GM21576 (cell line): Measurements from ENCODE around the gene TPTE.
"Not testable (repeated sequence)": the region's sequence is repeated elsewhere in the genome, so short reads cannot be mapped to it uniquely, and the experiment has no call there.

Source experiments
- ATAC-seq: cut with Tn5 transposase; IDR thresholded peaks from one replicate; pipeline ENCODE4 v1.9.1; 2021; ENCODE audit warnings: mild to moderate bottlenecking, moderate library complexity; ENCODE audit not compliant: unreplicated experiment

The TPTE gene

GRCh38 chr21:10521091-10521598 is at the start of gene TPTE:
Gene TPTE, plus strand, starts transcription at chr21:10521583. Its CDS starts 17,141 bp downstream, at chr21:10538724.
- no peak for ATAC-seq

DNA sequence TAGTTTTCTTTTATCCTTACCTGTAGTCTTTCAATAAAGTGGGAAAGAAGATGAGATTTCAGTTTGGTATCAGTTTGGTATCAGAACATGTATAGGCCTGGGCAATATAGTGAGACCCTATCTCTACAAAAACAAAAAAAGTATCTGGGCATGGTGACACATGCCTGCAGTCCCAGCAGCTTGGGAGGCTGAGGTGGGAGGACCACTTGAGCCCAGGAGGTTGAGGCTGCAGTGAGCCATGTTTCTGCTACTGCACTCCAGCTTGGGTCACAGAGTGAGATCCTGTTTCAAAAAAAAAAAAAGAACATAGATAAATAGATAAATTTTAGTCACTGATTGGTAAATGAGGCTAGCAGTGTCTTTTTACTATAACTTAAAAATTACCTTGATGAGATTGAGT is 49.4 kb upstream of the TPTE start:
- ATAC-seq: not testable (repeated sequence)

DNA sequence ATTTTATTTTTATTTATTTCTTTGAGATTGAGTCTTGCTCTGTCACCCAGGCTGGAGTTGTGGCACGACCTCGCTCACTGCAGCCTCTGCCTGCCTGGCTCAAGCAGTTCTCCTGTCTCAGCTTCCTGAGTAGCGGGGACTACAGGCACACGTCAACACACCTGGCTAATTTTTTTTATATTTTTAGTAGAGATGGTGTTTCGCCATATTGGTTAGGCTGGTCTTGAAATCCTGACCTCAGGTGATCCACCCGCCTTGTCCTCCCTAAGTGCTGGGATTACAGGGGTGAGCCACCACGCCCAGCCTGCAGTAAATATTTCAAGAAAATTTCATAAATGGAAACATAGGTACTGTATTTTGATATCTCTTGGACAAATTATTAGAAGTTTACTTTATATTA is 43.6 kb upstream of the TPTE start:
- not testable (repeated sequence) for ATAC-seq

DNA sequence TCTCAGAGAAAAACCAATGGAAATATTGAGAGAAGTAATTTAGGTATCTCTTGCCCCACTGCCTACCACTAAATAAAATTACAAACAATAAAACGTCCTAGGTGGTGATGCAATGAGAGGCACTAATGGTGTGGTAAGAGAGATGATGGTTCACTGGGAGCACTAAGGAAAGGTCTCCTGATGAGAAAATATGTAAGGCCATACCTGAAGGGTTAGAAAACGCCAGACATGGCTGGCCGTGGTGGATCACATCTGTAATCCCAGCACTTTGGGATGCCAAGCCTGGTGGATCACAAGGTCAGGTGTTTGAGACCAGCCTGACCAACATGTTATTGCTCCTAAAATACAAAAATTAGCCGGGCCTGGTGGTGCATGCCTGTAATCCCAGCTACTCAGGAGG is 41.5 kb upstream of the TPTE start:
- not testable (repeated sequence) for ATAC-seq

- ATAC-seq: not testable (repeated sequence)
These were observed 36.5 kb upstream of the TPTE start for GRCh38 chr21:10484864-10485263.

DNA sequence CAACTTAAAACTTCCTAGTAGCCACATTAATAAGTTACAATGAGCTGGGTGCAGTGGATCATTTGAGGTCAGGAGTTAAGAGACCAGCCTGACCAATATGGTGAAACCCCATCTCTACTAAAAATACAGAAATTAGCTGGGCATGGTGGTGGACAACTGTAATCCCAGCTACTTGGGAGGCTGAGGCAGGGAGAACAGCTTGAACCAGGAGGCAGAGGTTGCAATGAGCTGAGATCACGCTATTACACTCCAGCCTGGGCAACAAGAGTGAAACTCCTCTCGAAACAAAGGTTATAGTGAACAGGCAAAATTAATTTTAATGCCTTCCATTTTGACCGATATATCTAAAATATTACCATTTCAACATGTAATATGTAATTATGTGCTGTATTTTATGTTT is 30.9 kb upstream of the TPTE start:
- not testable (repeated sequence) for ATAC-seq

DNA sequence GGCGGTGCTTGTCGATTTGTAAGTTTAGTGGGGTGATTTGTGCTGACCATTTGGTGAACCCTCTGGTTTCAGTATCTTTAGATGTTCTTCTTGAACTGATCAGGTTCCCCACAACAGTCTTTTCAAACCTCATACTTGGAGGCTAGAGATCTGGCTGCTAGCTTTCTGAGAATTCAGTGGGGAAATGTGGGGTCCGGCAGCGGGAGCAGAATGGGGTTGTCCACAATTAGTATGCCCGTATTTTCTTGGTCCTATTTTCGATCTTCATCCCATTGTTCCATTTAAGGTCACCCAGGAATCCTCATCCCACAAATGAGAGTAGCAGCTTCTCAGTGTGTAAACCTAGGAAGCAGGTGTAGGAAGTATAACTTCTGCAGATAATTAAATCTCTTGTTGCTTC is 10.3 kb upstream of the TPTE start:
- no peak for ATAC-seq

- ATAC-seq: not testable (repeated sequence)
These were observed 4.5 kb upstream of the TPTE start for GRCh38 chr21:10516889-10517288.

GRCh38 chr21:10517904-10518303 is 3.5 kb upstream of the TPTE start:
- not testable (repeated sequence) for ATAC-seq

DNA sequence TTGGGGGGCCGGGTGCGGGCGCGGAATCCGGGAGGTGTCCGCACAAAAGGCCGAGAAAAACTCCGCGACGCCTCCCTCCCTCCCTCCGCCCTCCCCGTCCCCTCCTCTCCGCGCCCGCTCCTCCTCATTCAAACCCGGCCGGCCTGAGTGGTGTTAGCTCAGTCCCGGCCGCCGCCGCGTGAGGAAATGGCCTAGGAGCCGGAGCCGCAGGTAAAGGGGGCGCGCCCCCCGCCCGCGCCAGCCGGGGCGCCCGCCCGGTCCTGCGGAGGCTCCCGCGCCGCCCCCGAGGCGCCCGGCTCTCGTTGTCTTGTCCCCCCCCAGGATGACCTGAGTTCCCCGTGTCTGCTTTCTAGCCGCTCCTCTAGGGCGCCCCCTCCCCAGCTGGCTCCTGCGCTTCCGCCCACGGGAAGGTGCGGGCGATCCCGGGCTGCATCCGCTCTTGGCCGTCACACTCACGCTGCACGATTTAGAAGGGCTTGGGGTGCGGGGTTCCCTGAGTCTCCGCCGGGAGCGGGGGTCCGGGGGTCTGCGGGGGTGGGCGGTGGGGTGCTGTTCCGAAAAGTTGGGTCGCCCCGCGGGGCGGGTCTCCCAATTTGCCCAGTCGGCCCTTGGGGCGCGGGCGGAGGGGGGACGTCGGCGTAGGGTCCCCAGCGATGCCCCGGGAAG is 585 bp downstream of the TPTE start:
- not testable (repeated sequence) for ATAC-seq

GRCh38 chr21:10539956-10540355 is 18.6 kb downstream of the TPTE start:
- no peak for ATAC-seq

GRCh38 chr21:10544376-10544775 is 23.0 kb downstream of the TPTE start:
- ATAC-seq: not testable (repeated sequence)

- ATAC-seq: not testable (repeated sequence)
These were observed 26.5 kb downstream of the TPTE start for GRCh38 chr21:10547868-10548267.

DNA sequence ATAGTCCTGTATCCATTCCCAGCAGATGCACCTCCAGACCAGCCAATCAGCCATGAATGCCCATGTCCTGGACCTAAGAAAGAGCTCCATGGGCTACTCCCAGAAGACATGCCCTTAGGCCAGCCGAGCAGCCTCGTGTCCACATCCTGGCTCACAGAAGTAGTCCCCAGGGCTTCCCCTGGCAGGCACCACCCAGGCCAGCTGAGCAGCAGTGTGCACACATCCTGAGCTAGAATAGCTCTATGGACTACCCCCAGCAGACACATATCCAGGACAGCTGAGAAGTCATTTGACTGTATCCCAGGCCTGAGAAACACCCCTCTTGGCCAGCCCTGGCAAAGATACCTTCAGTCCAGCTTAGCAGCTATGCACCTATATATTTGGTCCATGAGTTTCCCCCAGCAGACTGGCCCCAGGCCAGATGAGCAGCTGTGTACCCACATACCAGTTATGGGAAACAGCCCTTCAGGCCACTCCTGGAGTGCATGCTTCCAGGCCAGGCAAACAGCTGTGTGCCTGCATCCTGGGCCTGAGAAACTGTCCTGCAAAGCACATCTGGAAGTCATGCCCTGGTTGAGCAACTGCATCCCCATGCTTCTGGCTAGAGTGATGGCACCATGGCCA is 27.1 kb downstream of the TPTE start:
- not testable (repeated sequence) for ATAC-seq

DNA sequence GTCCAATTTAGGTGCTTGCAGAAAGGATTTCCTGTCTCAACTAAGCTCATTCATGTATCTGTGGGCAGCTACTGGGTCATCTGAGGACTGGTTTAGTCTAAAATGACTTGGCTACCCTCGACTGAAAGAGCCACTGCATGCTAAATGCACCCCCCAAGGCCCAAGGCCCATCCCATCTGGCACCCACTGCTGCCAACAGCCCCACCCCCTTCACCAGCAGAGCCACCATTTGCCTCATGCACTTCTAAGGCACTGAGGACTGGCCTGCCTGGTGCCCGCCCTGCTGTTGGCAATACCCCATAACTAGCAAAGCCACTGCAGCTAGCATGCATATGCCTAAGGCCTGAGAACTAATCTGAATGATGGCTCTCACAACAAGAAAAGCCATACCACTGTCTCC is 49.4 kb downstream of the TPTE start:
- ATAC-seq: not testable (repeated sequence)

DNA sequence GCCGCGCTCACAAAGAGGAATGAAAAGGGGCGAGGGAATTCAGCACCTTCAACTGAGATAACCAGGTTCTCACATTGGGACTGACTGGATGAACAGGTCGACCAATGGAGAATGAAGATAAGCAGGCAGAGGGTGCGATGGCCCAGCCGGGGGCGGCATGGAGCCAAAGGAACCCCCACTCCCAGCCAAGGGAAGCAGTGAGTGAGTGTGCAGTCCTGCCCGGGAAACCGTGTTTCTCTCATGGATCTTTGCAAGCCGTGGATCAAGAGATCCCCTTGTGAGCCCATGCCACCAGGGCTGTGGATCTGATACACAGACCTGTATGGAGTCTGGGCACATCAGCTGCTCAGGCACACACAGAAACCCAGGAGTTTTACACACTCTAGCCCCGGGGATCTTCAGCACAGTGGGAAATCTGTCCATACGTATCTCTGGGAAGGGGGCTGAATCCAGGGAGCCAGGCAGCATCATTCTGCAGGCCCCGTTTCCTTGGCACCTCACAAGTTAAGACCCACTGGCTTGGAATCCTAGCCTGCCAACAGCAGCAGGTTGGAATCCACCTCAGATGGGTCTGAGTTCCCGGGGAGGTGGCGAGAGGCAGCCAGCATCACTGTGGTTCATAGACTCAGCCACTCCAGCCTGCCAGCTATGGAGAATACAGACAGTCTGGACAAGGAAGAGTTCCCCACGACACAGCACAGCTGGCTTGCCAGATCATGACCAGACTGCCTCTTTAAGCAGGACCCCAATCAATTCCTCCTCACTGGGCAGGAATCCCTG is 53.3 kb downstream of the TPTE start:
- ATAC-seq: not testable (repeated sequence)

DNA sequence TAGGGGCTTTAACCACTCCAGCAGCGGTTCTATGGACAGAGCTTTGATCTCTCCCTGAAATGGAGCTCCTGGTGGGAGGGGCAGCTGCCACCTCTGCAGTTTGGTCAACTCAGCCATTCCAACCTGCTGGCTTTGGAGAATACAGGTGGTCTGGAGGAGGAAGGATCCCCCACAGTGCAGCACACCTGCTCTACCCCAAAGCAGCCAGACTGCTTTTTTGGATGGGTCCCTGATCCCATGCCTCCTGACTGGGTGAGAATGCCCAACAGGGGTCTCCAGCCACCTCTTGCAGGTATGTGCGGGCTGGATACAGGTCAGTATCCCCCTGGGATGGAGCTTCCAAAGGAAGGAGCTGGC is 53.9 kb downstream of the TPTE start:
- no peak for ATAC-seq

DNA sequence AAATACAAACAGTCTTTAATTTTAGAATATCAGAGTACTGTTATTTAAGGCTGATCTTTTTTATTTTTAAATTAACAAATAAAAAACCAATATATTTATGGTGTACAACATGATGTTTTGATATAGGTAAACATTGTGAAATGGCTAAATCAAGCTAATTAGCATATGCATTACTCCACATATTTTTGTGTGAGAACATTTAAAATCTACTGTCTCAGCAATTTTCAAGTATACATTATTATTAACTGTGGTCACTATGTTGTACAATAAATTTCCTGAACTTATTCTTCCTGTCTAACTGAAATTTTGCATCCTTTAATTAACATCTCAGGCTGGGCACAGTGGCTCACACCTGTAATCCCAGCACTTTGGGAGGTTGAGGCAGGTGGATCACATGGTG is 57.5 kb downstream of the TPTE start:
- ATAC-seq: not testable (repeated sequence)

DNA sequence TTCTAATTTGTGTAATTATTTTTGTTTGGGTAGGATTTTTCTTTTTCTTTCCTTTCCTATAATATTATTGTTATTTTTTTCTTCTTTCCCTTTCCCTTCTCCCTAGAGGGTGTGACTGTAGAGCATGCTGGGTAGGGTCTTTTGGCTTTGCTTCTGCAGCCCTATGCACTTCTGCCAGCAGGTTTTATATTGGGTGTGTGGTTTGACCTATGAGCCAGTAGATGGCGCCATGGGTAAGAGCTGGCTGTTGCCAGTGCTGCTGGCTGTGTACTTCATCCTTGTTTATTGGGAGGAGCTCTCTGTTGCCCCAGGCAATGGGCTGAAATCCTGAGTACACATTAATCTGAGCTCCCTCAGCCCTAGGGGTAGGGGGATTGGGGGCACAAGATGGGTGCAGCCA is 67.7 kb downstream of the TPTE start:
- ATAC-seq: not testable (repeated sequence)

DNA sequence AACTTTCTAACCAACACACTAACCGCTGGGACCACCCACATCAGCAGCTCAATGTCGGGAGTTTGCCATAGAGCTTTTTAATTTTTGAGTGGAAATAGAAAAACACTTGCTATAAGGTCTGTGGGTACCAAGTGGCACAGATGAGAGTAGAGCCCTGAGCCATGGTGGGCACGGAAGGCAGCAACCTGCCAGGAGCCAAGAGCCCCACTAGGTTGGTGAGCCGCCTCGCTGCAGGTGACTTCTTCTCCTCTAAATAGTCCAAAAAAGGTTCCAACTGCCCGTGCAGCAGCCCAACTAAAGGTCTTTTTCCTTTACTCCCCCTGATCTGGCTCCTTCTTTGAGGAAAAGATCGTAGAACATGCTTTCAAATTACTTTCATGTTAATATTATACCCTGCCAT is 85.7 kb downstream of the TPTE start:
- ATAC-seq: not testable (repeated sequence)

GRCh38 chr21:10614285-10614684 is 92.9 kb downstream of the TPTE start:
- not testable (repeated sequence) for ATAC-seq

- ATAC-seq: not testable (repeated sequence)
These were observed 94.7 kb downstream of the TPTE start for GRCh38 chr21:10616061-10616460.
